ENCODE results near the gene LAMA1. TPM values are rescaled to one million over a fixed set of nuclear protein-coding genes. Genes with fewer than 3 reads are reported as not detected.

The LAMA1 gene
- total RNA-seq, 1 experiment from 2014 or later = 28.8 TPM

DNA sequence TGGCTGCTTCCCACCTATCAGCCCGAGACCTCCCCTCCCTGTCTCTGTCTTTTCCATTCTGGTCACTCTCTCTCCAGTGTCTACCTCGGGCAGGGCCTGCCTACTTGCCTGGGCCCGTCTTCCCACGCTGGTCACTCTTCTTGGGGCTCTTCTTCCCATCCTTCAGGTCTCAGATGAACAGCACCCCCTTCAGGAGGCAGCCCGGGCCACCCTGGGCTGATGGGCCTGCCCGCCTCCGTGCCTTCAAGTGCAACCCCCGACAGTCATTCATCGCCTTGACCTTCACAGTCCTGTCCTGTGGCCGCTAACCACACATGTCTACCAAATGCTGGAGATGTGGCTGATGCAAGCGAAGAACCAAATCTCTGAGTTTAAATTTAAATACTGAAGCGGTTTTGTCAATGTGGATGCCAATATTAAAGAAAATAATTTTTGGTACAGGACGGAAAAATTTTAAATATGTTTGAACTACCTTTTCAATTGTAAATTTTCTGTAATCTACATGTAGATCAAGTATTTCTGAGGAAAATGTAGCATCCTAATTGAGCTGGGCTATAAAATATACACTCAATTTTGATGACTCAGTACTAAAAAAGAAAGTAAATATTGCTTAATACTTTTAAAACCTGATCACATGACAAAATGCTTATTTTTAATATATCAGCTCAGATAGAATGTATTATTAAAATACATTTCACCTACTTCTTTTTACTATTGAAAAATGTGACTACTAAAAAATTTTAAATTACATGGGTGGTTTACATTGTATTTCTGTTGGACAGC, 96.4 kb downstream of the LAMA1 start:
- Histone ChIP-seq H3K27me3 (ENCODE audit: insufficient read depth, low read length) (no peaks in the 10 kb centered on the region), H3K18ac (ENCODE audit: insufficient read length, low read depth, low read length) (no peak overlapping the region), H4K5ac (ENCODE audit: insufficient read length, low read depth, low read length) (no peak overlapping the region), H3K4me2 (ENCODE audit: insufficient read depth, insufficient read length, low read length) (no peak overlapping the region), H2AK5ac (ENCODE audit: insufficient read length, low read length) (no peak overlapping the region), H2BK12ac (ENCODE audit: insufficient read length, low read depth, low read length) (no peak overlapping the region), H3K79me1 (ENCODE audit: insufficient read depth, low read depth, low read length, poor library complexity, severe bottlenecking) (no peaks in the 10 kb centered on the region), H4K20me1 (ENCODE audit: control insufficient read depth, insufficient read depth, insufficient read length) (no peaks in the 10 kb centered on the region), H3K4me1 (ENCODE audit: insufficient read depth, low read length) (no peaks in the 10 kb centered on the region), H3T11ph (ENCODE audit: low read length) (no peak overlapping the region), H2BK120ac (ENCODE audit: low read depth, low read length, poor library complexity, severe bottlenecking) (no peak overlapping the region), H3K79me2 (ENCODE audit: insufficient read depth, low read length) (no peaks in the 10 kb centered on the region), H4K91ac (ENCODE audit: insufficient read length, low read depth, low read length) (no peak overlapping the region), H3K9ac (ENCODE audit: extremely low read depth, insufficient read length, low read length) (no peak overlapping the region), H3K23ac (ENCODE audit: insufficient read length, low read depth, low read length) (no peak overlapping the region), H2BK5ac (ENCODE audit: insufficient read length, low read length) (no peak overlapping the region), H2BK20ac (ENCODE audit: low read depth, low read length, poor library complexity, severe bottlenecking) (no peak overlapping the region), H3K23me2 (ENCODE audit: insufficient read length, low read depth, low read length, poor library complexity, severe bottlenecking) (no peaks in the 10 kb centered on the region), H3K14ac (ENCODE audit: insufficient read depth, low read length) (no peak overlapping the region), H3K4ac (ENCODE audit: low read depth, low read length) (no peak overlapping the region), H3K9me3 (ENCODE audit: control insufficient read depth, low read depth, low read length) (no peaks in the 10 kb centered on the region), H3K27ac (ENCODE audit: insufficient read length, low read depth, low read length) (no peak overlapping the region), H2AFZ (ENCODE audit: low read length) (no peak overlapping the region), H2BK15ac (ENCODE audit: low read depth, low read length) (no peak overlapping the region), H4K8ac (replicated peaks; ENCODE audit: insufficient read length, low read depth, low read length) (peak overlapping the region; percentile 57), H3K56ac (ENCODE audit: insufficient read length, low read depth, low read length) (no peak overlapping the region)
- H3K27ac Mint-ChIP-seq = peak overlapping the region in 2 of 3 experiments; percentile 16 to 72; a peak in 5 of 7 replicates
- TF ChIP-seq, protein P1, sequence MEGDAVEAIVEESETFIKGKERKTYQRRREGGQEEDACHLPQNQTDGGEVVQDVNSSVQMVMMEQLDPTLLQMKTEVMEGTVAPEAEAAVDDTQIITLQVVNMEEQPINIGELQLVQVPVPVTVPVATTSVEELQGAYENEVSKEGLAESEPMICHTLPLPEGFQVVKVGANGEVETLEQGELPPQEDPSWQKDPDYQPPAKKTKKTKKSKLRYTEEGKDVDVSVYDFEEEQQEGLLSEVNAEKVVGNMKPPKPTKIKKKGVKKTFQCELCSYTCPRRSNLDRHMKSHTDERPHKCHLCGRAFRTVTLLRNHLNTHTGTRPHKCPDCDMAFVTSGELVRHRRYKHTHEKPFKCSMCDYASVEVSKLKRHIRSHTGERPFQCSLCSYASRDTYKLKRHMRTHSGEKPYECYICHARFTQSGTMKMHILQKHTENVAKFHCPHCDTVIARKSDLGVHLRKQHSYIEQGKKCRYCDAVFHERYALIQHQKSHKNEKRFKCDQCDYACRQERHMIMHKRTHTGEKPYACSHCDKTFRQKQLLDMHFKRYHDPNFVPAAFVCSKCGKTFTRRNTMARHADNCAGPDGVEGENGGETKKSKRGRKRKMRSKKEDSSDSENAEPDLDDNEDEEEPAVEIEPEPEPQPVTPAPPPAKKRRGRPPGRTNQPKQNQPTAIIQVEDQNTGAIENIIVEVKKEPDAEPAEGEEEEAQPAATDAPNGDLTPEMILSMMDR (conservative IDR thresholded peaks at IDR 0.05) = peak; percentile 46; the same call in 2 of the 3 replicates
- H3K27me3 Mint-ChIP-seq (ENCODE audit: low read depth) = no peaks in the 10 kb centered on the region
- DNase-seq = peak; percentile 62
- H3K4me3 Mint-ChIP-seq = no peak overlapping the region
- no peaks in the 10 kb centered on the region for H3K4me1 Mint-ChIP-seq
- peaks cover 30 to 56% (median 45%) of the 10 kb centered on the region in 3 experiments; a peak in 6 of 7 replicates for H3K36me3 Mint-ChIP-seq (ENCODE audit: insufficient read depth in 1 of 3, low read depth in 3 of 3)
- H3K9me3 Mint-ChIP-seq = no peaks in the 10 kb centered on the region; a peak in 1 of 5 replicates
- WGBS (ENCODE audit: extremely low coverage, insufficient read length, low lambda C conversion rate) = no CpG with 5 or more reads among the region's 13 CpGs
